GM19351 (cell line): ENCODE data around the gene HACD3.
"Not testable (repeated sequence)": the region's sequence is repeated elsewhere in the genome, so short reads cannot be mapped to it uniquely, and the experiment has no call there.

Experiments
- ATAC-seq: cut with Tn5 transposase; IDR thresholded peaks from one replicate; pipeline ENCODE4 v1.9.1; 2021; ENCODE audit warnings: mild to moderate bottlenecking, moderate library complexity; ENCODE audit not compliant: unreplicated experiment

HACD3 gene

DNA sequence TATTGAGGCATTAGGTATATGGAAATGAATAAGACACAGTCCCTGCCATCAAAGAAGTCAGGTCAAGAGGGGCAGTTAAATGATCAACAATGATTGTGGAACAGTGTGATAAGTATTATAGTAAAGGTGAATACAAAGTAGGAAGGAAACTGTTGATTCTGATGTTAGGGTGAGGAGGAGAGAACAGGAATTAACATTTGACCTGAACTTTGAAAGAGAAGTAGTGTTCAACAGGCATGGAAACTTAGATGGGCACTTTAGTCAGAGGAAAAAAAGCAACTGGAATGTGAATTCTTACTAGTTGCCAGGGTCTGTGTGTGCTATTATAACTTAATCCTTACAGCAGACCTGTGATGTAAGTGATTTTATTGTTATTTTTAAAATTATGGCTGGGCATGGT lies 17.6 kb downstream of the HACD3 start:
- ATAC-seq, result no peak

DNA sequence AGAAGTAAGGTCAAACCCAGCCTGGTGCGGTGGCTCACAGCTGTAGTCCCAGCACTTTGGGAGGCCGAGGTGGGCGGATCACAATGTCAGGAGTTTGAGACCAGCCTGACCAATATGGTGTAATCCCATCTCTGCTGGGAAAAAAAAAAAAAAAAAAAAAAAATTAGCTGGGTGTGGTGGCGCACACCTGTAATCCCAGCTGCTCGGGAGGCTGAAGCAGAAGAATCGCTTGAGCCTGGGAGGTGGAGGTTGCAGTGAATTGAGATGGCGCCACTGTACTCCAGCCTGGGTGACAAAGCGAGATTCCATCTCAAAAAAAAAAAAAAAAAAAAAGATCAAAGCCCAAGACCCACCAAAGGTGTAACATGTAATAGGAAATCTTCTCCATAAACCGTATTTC lies 19.0 kb downstream of the HACD3 start:
- ATAC-seq, result not testable (repeated sequence)

DNA sequence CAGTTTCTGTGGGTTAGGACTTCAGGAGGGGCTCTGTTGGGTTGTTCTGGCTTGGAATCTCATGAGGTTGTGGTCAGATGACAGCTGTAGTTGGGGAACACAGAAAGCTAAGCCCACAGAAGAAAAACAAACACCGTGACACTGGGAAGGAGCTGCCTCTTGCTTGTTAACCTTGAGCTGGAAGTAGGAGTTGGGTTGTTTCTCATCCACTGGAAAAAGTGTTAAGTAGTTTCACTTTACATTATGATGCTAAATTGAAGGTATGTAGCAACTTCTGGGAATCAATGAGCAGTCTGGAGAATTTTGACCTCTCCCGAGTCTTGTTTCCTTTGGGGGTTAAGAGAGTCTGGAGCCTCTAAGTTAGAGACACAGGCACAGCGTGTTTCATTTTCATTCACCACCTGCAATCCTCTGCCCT lies 20.4 kb downstream of the HACD3 start:
- ATAC-seq, result no peak

DNA sequence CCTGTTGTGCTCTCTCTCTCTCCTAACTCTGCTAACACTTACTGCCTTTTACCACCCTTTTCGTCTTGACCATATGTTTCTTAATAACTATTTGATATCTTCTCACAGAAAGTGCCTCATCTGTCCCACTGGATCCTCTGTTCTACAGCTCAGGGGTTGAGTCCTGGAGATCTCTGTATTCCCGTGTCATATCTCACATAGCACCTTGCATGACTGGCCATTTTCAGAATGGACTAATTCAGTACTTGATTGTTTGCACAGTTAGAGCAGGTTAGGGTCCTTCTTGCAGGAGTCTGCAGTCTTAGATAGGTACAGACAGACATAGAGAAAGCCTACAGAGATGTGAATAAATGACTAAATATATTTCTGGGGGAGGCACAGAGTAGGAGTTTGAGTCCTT lies 20.9 kb downstream of the HACD3 start:
- no peak for ATAC-seq

DNA sequence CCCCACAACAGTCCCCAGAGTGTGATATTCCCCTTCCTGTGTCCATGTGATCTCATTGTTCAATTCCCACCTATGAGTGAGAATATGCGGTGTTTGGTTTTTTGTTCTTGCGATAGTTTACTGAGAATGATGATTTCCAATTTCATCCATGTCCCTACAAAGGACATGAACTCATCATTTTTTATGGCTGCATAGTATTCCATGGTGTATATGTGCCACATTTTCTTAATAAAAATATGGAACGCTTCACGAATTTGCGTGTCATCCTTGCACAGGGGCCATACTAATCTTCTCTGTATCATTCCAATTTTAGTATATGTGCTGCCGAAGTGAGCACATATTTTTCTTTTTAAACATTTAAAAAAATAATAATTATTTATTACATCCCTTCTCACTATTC lies 22.6 kb downstream of the HACD3 start:
- not testable (repeated sequence) for ATAC-seq

DNA sequence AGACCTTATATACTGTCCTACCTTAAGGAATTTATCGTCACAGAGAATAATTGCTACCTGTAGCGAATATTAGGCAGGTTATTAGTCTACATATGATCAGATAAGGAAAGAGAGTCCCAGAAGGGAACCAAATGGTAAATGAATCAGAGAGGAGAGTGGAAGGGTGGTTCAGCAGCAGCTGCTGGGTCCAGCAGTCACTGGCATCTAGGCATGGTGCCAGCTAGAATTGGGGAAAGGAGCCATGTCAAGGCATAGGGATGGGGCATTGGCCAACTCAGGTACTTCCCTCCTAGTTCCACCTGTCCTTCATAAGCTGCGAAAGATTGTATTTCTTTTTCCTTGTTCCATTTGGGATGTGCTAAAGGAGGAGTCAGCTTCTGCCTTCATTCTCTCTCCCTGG lies 23.4 kb downstream of the HACD3 start:
- ATAC-seq, result no peak

DNA sequence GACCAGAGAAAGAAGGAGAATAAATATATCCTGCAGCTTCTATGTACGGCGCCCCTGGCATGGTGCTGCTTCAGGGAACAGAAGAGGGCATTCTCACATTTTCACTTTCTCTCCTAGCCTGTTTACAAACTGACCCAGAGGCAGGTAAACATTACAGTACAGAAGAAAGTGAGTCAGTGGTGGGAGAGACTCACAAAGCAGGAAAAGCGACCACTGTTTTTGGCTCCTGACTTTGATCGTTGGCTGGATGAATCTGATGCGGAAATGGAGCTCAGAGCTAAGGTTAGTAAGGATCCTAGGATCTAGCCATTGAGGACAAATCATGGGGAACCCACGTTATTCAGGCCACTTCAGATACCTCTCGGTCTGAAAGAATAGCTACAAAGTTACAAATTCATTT lies 26.4 kb downstream of the HACD3 start:
- ATAC-seq, result no peak

DNA sequence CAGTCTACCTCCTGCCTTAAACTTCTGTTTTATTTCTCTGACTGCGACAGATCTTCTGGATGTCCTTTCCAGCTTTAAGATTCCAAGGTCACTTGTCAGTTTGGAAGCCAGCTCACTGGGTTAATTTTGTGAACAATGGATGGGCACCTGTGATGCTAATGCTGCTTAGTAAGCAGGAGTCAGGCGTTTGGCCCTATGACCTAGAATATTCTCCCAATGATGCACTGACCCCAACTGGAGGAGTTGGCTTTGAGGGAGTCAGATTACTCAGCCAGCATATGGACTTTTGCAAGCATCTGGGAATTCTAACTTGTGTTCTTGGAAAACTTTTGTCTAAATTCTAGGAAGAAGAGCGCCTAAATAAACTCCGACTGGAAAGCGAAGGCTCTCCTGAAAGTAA lies 28.1 kb downstream of the HACD3 start:
- ATAC-seq, result no peak

DNA sequence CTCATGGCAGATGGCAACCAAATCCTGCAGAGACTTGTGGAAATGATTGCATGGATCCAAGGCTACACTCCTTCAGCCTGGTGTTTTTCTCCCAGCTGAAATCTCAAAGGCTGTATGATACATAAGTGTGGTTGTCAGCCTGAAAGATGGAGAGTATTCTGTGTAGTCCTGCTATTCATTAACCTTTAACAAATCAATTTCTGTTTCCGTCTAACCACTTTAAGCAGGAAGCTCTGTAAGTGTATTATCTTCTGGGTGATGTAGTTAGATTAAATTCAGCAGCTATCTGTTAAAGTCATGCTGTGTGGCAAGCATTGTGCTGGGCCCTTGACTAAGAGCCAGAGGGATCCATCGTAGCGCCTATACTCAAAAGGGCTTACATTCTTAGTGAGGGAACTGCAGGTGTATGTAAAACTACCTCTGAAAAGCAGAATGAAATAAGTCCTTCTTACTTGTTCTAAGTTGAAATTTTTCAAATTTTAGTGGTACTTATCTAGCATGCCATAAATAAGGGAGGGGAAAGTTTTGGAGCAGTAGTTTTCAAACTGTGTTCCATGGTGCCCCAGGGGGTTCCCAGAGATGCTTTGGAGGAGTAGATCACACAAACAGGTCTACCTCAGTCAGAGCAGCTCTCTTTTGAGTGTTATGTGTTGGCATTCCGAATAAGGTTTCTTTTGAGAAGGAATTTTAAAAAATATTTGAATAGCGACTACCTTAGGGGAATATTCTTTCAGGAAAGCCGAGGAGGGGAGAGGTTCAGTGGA lies 28.9 kb downstream of the HACD3 start:
- no peak for ATAC-seq

DNA sequence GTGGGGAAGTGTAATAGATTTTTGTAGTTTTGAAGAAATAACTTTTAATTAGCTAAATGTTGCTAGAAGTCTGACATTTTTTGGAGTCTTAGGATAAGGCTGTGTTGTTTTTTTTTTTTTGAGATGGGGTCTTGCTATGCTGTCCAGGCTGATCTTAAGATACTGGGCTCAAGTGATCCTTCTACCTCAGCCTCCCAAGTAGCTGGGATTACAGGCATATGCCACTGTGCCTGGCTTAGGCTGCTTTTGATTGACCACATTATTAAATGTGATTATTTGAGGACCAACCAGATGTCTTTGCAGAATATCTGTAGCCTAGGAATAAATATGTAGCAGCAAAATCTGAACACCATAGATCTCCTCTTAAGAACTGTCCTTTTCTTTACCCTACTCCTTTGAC lies 29.7 kb downstream of the HACD3 start:
- no peak for ATAC-seq

DNA sequence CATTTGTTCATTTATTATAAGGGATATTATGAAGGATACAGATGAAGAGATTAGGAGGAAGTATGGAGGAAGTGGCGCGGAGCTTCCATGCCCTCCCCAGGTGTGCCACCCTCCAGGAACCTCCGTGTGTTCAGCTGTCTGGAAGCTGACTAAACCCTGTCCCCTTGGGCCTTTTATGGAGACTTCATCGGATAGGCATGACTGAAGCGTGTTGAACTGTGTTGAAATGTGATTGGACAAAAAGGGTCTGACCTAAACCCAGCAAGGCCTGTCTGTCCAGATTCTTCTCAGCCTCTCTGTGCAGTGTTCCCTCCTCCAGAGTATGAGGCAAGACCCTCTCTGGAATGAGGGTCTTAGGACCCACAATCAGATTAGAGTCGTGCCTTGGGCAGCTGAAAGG lies 31.7 kb downstream of the HACD3 start:
- ATAC-seq, result no peak

DNA sequence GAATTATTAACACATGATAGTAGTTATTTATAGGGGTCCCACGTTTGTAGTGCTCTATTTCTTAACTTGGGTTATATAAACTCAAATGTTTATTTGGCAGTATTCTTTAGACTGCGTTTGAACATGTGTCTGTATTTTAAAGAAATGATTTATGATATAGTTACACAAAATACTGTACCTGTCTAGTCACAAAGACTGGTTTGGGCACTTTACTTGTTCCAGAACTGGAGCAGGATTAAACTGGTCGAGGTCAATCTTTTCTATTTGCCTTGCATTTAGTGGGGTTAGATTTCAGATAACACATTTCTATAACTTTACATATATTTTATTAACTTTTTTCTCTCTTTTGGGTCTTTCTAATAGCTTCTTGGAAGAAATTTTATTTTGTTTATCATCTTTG lies 39.5 kb downstream of the HACD3 start:
- no peak for ATAC-seq

DNA sequence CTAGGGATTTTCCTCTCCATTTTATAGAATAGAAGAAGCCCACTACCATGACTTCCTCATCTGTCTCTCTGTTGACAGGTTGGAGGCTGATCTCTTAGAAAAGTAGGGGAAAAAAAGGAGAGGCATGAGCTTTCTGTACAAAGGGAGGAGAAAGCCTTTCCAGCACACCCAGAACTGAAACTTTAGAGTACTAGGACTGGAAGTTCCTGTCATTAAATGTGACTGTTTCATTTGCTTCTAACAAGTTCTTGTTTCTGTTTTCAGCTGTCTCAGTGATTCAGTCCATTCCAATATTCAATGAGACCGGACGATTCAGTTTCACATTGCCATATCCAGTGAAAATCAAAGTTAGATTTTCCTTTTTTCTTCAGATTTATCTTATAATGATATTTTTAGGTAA lies 41.7 kb downstream of the HACD3 start:
- no peak for ATAC-seq

DNA sequence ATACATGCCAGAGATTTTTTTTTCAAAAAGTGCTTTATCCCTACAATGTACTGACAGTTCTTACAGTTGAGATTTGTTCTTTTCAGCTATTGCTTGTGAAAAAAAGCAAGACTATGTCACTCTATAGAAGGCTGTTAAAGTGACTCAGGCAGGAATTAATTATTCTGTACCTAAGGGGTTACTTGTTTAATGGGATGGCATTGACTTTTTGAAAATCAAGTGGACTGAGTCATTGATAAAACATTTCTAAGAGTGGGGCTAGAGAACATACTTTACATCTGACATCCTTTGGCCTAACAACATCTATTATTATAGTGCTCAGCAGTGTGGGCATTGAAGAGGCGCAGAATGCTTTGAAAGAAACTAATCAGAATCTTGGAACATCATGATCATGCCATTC lies 46.4 kb downstream of the HACD3 start:
- ATAC-seq, result no peak

DNA sequence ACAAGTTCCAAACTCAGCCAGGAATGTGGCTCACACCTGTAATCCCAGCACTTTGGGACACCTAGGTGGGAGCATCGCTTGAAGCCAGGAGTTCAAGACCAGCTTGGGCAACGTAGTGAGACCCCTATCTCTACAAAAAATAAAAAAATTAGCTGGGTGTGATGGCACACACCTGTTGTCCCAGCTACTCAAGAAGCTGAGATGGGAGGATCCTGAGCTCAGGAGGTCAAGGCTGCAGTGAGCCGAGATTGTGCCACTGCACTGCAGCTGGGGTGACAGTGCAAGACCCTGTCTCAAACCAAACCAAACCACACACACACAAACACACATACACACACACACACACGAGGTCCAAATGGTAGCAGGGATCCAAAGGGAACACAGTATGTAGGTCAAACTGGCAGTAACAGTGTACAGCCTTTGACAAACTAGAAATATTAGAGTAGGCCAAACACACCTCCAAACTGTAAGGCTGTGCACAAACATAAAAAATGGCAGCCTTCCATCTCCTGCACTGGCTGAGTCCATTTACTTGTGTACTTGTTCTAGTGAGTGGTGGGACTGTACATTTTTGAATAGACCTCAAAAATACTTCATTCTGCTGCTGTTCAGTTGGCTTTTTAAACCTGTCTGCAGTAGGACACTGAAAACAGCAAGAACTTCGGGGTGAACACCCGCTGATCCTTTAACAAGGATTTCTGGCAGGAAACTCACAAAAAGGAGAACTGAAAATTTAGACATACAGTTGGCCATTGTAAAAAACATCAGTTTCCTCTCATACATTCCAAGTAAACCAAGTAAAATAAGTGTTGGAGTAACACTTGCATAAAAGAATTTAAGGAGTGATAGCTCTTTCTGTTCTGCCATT lies 47.1 kb downstream of the HACD3 start:
- no peak for ATAC-seq

DNA sequence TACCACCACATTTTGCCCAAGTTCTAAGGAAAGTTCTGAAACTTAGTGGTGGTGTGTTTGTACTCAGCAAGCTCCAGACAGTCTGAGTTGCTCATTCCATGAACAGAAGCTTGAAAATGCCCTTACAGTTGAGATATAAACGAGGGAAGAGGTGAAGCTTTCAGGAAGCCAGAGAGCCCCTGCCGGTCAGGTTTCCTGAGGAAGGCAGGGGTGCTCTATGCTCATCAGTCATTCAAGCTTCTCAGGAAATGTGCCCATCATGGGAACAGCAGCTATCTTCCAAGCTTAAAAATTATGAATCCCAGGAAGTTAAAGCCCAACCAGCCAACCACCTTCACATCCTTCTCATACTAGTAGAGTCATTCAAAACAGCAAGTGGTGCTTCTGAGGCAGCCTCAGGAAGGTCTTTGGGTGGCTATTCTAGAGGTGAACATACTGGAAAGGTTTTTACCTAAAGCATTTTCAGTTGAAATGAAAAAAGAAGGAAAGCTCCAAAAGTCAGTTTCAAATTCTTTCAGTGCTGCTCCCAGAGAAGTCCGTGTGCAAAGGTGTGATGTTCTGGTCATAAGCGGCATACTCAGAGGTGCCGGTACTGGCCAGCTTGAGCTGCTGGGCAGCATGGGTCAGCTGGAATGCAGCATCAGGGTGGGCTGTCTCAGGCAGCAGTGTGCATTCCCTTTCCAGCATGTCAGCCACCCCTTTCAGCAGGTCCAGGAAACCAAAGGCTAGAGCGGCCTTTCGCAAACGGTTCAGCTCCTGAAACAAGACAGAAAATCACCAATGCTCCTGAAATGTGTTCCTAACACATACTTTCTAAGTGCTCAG lies 48.9 kb downstream of the HACD3 start:
- ATAC-seq, result no peak

DNA sequence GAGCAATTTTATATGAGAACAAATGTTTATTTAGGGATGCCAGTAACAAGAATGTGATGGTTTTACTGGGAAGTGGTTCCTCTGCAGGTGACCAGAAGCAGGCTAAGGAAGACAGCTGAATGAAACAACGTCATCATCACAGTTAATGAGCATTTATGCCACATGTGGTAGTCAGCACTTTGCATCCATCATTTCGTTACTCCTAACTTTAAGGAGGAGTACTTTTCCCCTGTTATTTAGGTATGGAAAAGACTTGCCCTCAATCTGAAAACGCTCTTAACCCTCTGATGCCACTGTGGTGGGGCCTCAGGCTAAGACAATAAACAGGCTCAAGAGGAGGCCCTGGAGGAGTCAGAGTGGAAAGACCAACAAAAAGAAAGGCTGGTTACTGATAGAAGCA lies 49.5 kb downstream of the HACD3 start:
- ATAC-seq, result no peak

DNA sequence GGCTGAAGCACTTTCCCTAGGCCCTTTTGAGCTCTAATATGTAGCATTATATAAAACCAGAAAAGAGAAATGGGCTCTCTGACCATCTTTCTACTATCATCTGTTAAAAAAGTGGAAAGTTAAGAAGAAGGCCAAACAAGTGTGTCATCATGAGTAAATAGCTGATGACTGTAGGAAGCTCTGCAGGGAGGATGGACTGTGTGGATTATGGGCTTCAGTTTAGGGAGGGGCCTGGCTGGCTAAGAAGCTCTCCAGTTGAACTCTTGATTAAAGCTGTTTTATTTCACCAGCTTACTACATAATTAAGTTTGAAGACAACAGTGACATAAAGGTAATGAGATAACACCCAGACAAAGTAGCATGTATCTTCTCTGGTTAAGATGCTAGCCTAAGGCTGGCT lies 50.0 kb downstream of the HACD3 start:
- ATAC-seq, result no peak

DNA sequence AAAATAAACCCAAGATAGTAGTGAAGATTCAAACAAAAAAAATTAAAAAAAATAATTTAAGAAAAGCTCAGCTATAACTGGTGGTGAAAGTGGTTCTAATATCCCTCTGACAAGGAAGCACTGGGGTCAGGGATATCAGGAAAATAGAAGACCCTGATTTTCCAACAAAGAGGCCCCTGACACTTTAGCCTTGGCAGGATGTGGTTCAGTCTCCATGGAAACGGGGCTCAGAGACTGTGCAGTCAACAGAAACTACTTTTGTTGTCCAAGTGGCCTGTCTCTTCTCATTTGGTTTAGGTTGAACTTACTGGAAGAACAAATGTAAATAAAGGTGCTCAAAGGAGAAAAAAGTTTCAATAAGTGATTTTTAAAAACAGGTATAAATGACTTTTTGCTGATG lies 53.4 kb downstream of the HACD3 start:
- ATAC-seq, result no peak

DNA sequence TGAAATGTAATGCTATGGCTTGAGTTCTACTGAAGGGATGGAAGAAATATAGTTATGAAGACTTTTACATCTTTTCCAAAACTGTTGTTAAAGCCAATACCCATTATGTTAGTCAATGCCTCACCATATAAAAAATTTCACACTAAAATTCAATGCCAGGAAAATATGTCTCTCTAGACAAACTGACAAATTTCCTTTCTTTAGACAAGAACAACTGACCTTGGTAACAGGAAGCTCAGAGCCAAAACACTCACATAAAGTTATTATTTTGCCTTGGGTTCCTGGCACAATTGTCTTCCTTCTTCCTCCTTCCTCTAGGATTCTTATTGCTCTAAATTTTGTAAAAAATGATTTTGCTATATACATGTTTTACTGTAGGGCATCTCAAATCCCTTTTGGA lies 54.0 kb downstream of the HACD3 start:
- ATAC-seq, result no peak

DNA sequence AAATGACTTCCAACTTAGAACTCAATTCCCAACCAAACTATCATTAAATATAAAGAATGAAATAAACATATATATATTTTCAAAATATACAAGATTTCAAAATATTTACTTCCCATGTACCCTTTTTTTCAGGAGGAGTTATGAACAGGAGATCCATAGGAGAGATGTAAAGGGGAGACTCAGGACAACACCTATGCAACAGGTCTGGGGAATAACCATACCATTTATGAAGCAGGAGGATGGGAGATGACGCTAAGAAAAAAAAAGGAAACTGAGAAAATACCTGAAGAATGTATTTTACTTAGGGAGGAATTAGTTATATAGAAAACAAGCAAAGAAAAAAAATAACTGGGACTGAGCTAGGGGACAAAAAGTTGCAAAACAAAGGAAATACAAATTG lies 56.8 kb downstream of the HACD3 start:
- ATAC-seq, result no peak

DNA sequence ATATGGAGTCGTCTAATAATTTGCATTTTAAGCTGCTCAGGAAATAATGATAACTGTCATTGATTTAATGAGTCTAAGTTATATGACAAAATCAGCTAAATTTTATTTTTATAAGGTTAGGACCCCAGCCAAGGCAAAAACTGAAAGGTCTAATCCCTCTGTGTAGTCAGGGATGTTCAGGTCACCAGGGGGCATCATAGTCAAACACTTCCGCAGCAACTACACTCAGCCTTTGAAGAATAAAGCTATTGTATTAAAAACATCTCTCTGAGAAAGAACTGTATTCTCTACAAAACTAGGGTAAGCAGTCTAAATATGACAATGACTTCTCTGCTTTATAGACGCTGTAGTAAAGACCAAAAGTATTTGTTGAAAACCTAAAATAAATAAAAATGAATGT lies 65.7 kb downstream of the HACD3 start:
- no peak for ATAC-seq
